ENCODE results near the gene SLC37A4. TPM values are rescaled to one million over a fixed set of nuclear protein-coding genes. Genes with fewer than 3 reads are reported as not detected.

The SLC37A4 gene
- total RNA-seq, 4 donors from 2014 or later = 6.9 to 13.9 (median 11.5) TPM

GRCh38 chr11:118975771-118976709, 54.6 kb downstream of the SLC37A4 start:
- Histone ChIP-seq H3K9me3 (no peaks in the 10 kb centered on the region), H3K4me1 (peaks cover 0 to 13% (median 0%) of the 10 kb centered on the region in 3 donors), H3K36me3 (no peaks in the 10 kb centered on the region), H3K4me3 (no peak overlapping the region), H3K27ac (no peak overlapping the region), H3K27me3 (peaks cover 0 to 35% (median 0%) of the 10 kb centered on the region in 4 donors)
- intact Hi-C loops (cut with DNase I) = no loop called here
- WGBS, 2 donors = 75 to 80% methylated on average over 15 of the region's 15 CpGs
- DNase-seq = no peak
- TF ChIP-seq, protein P1, sequence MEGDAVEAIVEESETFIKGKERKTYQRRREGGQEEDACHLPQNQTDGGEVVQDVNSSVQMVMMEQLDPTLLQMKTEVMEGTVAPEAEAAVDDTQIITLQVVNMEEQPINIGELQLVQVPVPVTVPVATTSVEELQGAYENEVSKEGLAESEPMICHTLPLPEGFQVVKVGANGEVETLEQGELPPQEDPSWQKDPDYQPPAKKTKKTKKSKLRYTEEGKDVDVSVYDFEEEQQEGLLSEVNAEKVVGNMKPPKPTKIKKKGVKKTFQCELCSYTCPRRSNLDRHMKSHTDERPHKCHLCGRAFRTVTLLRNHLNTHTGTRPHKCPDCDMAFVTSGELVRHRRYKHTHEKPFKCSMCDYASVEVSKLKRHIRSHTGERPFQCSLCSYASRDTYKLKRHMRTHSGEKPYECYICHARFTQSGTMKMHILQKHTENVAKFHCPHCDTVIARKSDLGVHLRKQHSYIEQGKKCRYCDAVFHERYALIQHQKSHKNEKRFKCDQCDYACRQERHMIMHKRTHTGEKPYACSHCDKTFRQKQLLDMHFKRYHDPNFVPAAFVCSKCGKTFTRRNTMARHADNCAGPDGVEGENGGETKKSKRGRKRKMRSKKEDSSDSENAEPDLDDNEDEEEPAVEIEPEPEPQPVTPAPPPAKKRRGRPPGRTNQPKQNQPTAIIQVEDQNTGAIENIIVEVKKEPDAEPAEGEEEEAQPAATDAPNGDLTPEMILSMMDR (IDR thresholded peaks at IDR 0.05) = no peak
- no peak for TF ChIP-seq POLR2A (IDR thresholded peaks at IDR 0.05)

Small RNA genes within 50 kb of the gene (small RNA-seq; reads per million reads assigned to genes)
- gene AP003392.2 (0 reads per million in 4 donors), gene RF00017 (0 reads per million in 4 donors), gene RF00019 (0 reads per million in 4 donors)

Other genes starting within 250 kb of the SLC37A4 start
- 10 to 100 TPM; 69.7 to 96.9 (median 84.6) TPM for gene DDX6, start 239.7 kb downstream of the SLC37A4 start, total RNA-seq
- gene CXCR5, start 147.0 kb downstream of the SLC37A4 start, total RNA-seq = under 1 TPM in 1 of 4 donors, not detected in 3; 0.06 TPM
- gene BCL9L, start 105.0 kb downstream of the SLC37A4 start, total RNA-seq = 10 to 100 TPM; 16.4 to 29.6 (median 18.9) TPM
- gene UPK2, start 74.6 kb downstream of the SLC37A4 start, total RNA-seq = under 1 TPM in 1 of 4 donors, not detected in 3; 0.57 TPM
- gene FOXR1, start 59.1 kb downstream of the SLC37A4 start, total RNA-seq = not detected
- gene CENATAC, start 32.7 kb downstream of the SLC37A4 start, total RNA-seq = 10 to 100 TPM in 3 of 4 donors, 1 to 10 TPM in 1; 9.2 to 58.9 (median 29.4) TPM
- 1,000 to 10,000 TPM in 3 of 4 donors, 100 to 1,000 TPM in 1; 729 to 2,261 (median 1,537) TPM for gene RPS25, start 12.5 kb downstream of the SLC37A4 start, total RNA-seq
- 10 to 100 TPM; 26.5 to 44.4 (median 41.2) TPM for gene TRAPPC4, start 12.1 kb downstream of the SLC37A4 start, total RNA-seq
- 10 to 100 TPM; 44.1 to 93.8 (median 65.4) TPM for gene HYOU1, start 26.3 kb upstream of the SLC37A4 start, total RNA-seq
- 10 to 100 TPM; 15.2 to 28.4 (median 18.2) TPM for gene VPS11, start 36.9 kb upstream of the SLC37A4 start, total RNA-seq
- gene HMBS, start 54.0 kb upstream of the SLC37A4 start, total RNA-seq = 10 to 100 TPM in 3 of 4 donors, 1 to 10 TPM in 1; 9.9 to 22.1 (median 14.2) TPM
- gene DPAGT1, start 71.0 kb upstream of the SLC37A4 start, total RNA-seq = 10 to 100 TPM; 18.5 to 29.9 (median 26.7) TPM
- gene C2CD2L, start 76.5 kb upstream of the SLC37A4 start, total RNA-seq = 10 to 100 TPM in 1 of 4 donors, 1 to 10 TPM in 3; 5.1 to 12.8 (median 8.0) TPM
- 10 to 100 TPM in 3 of 4 donors, 1 to 10 TPM in 1; 7.0 to 33.2 (median 13.9) TPM for gene HINFP, start 90.7 kb upstream of the SLC37A4 start, total RNA-seq
- gene ABCG4, start 118.2 kb upstream of the SLC37A4 start, total RNA-seq = under 1 TPM; 0.15 to 0.94 (median 0.39) TPM
- 10 to 100 TPM; 31.5 to 83.3 (median 67.5) TPM for gene NLRX1, start 137.8 kb upstream of the SLC37A4 start, total RNA-seq
- under 1 TPM in 1 of 4 donors, not detected in 3; under 0.01 TPM for gene NHERF4, start 154.6 kb upstream of the SLC37A4 start, total RNA-seq
- gene CBL, start 175.5 kb upstream of the SLC37A4 start, total RNA-seq = 10 to 100 TPM in 3 of 4 donors, 1 to 10 TPM in 1; 9.9 to 14.2 (median 12.4) TPM

All from esophagus squamous epithelium (tissue), 5 donors.